Type B pancreatic cell (in vitro differentiated cells): ENCODE data around the gene SHC1. TPM values are rescaled to one million over a fixed set of nuclear protein-coding genes. Genes with fewer than 3 reads are reported as not detected.
"Not testable (repeated sequence)": the region's sequence is repeated elsewhere in the genome, so short reads cannot be mapped to it uniquely, and the experiment has no call there.

ENCODE experiments used
- DNase-seq: peaks from one replicate; pipeline ENCODE4 v3.0.0; 2021; ENCODE audit warnings: mixed read lengths; ENCODE audit not compliant: unreplicated experiment; ENCODE audit errors: extremely low spot score
- H3K27ac Mint-ChIP-seq: 2 replicates; pipeline ENCODE4 v1.8.0; 2021; ENCODE audit warnings: mild to moderate bottlenecking, mixed read lengths
- H3K27me3 Mint-ChIP-seq: 2 replicates; pipeline ENCODE4 v1.8.0; 2021; ENCODE audit warnings: mixed read lengths
- H3K36me3 Mint-ChIP-seq: 2 replicates; pipeline ENCODE4 v1.8.0; 2021; ENCODE audit warnings: mixed read lengths
- H3K4me1 Mint-ChIP-seq: one replicate; pipeline ENCODE4 v1.8.0; 2021; ENCODE audit warnings: mixed read lengths; ENCODE audit not compliant: unreplicated experiment
- H3K4me3 Mint-ChIP-seq: 2 replicates; pipeline ENCODE4 v1.8.0; 2021; ENCODE audit warnings: mild to moderate bottlenecking, mixed read lengths
- H3K9me3 Mint-ChIP-seq: 2 replicates; pipeline ENCODE4 v1.8.0; 2021; ENCODE audit warnings: mixed read lengths
- CTCF ChIP-seq: fragments of 200-600 bp; sonication (generic); conservative IDR thresholded peaks from 2 replicates; pipeline ENCODE4 v1.5.0; 2021; ENCODE audit warnings: antibody characterized with exemption, mild to moderate bottlenecking
- total RNA-seq: library from RNA; stranded (reverse); gene quantifications from 2 replicates; pipeline ENCODE4 v1.2.1, GENCODE V29; 2021; ENCODE audit warnings: low replicate concordance

SHC1 gene
- total RNA-seq, 1 donor from 2014 or later: 87.8 TPM

- Mint-ChIP-seq H3K4me3 (peak overlapping the region; percentile 78), H3K27ac (peak overlapping the region; percentile 62), H3K27me3 (no peaks in the 10 kb centered on the region), H3K4me1 (peaks cover 27% of the 10 kb centered on the region), H3K36me3 (no peaks in the 10 kb centered on the region), H3K9me3 (no peaks in the 10 kb centered on the region)
- no peak for DNase-seq
- peak; percentile 92 for TF ChIP-seq CTCF
These were observed 28.4 kb upstream of the SHC1 start for GRCh38 chr1:154998818-154999570.

GRCh38 chr1:154998201-154998780 is 27.7 kb upstream of the SHC1 start:
- Mint-ChIP-seq H3K27ac (peak overlapping the region; percentile 13), H3K4me1 (peaks cover 26% of the 10 kb centered on the region), H3K27me3 (no peaks in the 10 kb centered on the region), H3K4me3 (peak overlapping the region; percentile 44), H3K36me3 (no peaks in the 10 kb centered on the region), H3K9me3 (no peaks in the 10 kb centered on the region)
- TF ChIP-seq CTCF: no peak
- no peak for DNase-seq

- peak overlapping the region; percentile 61 for H3K4me3 Mint-ChIP-seq
- no peak for DNase-seq
- no peak overlapping the region for H3K27ac Mint-ChIP-seq
- no peaks in the 10 kb centered on the region for H3K27me3 Mint-ChIP-seq
- H3K9me3 Mint-ChIP-seq: no peaks in the 10 kb centered on the region
- no peaks in the 10 kb centered on the region for H3K36me3 Mint-ChIP-seq
- peaks cover 26% of the 10 kb centered on the region for H3K4me1 Mint-ChIP-seq
- no peak for TF ChIP-seq CTCF
These were observed 26.6 kb upstream of the SHC1 start for GRCh38 chr1:154996966-154997701.

- DNase-seq, H3K36me3 Mint-ChIP-seq, H3K27me3 Mint-ChIP-seq, H3K4me3 Mint-ChIP-seq, H3K9me3 Mint-ChIP-seq: not testable (repeated sequence)
- peak; percentile 58 for TF ChIP-seq CTCF
- Mint-ChIP-seq H3K27ac (peak overlapping the region; percentile 13), H3K4me1 (peaks cover 26% of the 10 kb centered on the region)
These were observed 24.9 kb upstream of the SHC1 start for GRCh38 chr1:154995301-154995983.

- Mint-ChIP-seq H3K9me3 (no peaks in the 10 kb centered on the region), H3K4me1 (peaks cover 26% of the 10 kb centered on the region)
These were observed 24.0 kb upstream of the SHC1 start for GRCh38 chr1:154994591-154994990.

More at GRCh38 chr1:154994591-154994990, 24.0 kb upstream of the SHC1 start:
- H3K27ac Mint-ChIP-seq: peak overlapping the region; percentile 38
- no peak for TF ChIP-seq CTCF
- no peaks in the 10 kb centered on the region for H3K36me3 Mint-ChIP-seq
- H3K4me3 Mint-ChIP-seq: no peak overlapping the region
- DNase-seq: no peak
- no peaks in the 10 kb centered on the region for H3K27me3 Mint-ChIP-seq
